GM12878 (cell line): Measurements from ENCODE around the gene FAM227B. TPM values are rescaled to one million over a fixed set of nuclear protein-coding genes. Genes with fewer than 3 reads are reported as not detected.
A peak's percentile ranks its signal among the peaks of the same experiment; 100 is the strongest.
"Not testable (repeated sequence)": the region's sequence is repeated elsewhere in the genome, so short reads cannot be mapped to it uniquely, and the experiment has no call there.

Experiments used
- ATAC-seq: fragments of 200-7000 bp; cut with Tn5 transposase; 3 replicates; pipeline ENCODE4 v1.9.1; 2020; ENCODE audit warnings: mild to moderate bottlenecking, moderate library complexity
- BruUV-seq: library from RNA; stranded (reverse); fragments of 400-500 nt; replicated peaks from 2 replicates; lab custom pipeline; 2021; lab: Mats Ljungman, UMichigan
- CTCF ChIA-PET: fragments of 300-600 bp; sonication (Branson Sonifier 250); formaldehyde crosslinking; extraction: SDS; loops from one replicate; lab custom pipeline; 2021; ENCODE audit warnings: inconsistent platforms; lab: Yijun Ruan, JAX
- POLR2A ChIA-PET: fragments of 350-600 bp; formaldehyde crosslinking; extraction: SDS; loops from one replicate; lab custom pipeline; 2021; ENCODE audit warnings: inconsistent platforms; lab: Charles Lee
- RAD21 ChIA-PET: fragments of 300-600 bp; sonication (Branson Sonifier 250); formaldehyde crosslinking; loops from one replicate; lab custom pipeline; 2023; ENCODE audit warnings: antibody characterized with exemption; ENCODE audit not compliant: unreplicated experiment; lab: Charles Lee
- SMC1A ChIA-PET: fragments of 300-600 bp; sonication (Branson Sonifier 250); formaldehyde crosslinking; loops from one replicate; lab custom pipeline; 2023; ENCODE audit not compliant: unreplicated experiment, uncharacterized antibody; lab: Charles Lee
- DNase-seq: peaks from one replicate; pipeline ENCODE4 v3.0.0-alpha.2; 2011; ENCODE audit warnings: low read depth, low spot score
- FAIRE-seq: peaks from 3 replicates; lab custom pipeline; 2011; peaks lifted over from hg19 to GRCh38; lab: Jason Lieb, UNC
- H2AFZ ChIP-seq: 2 replicates; pipeline ENCODE4 v1.6.0; 2011; ENCODE audit warnings: low read depth, low read length, control low read depth; ENCODE audit not compliant: control insufficient read depth
- H3K27ac ChIP-seq: 2 replicates; pipeline ENCODE4 v1.5.1; 2011; ENCODE audit warnings: control low read depth; ENCODE audit not compliant: control insufficient read depth, insufficient read depth
- H3K27me3 ChIP-seq, 2 experiments: replicated peaks in 1 of 2; 2 replicates each; pipeline versions ENCODE4 v1.6.0 to v1.6.1; 2011; ENCODE audit warnings: low read length in 1 of 2; ENCODE audit not compliant: control insufficient read depth in 2 of 2, insufficient read depth in 2 of 2
- H3K36me3 ChIP-seq, 2 experiments: 2 replicates each; pipeline ENCODE4 v1.5.1; 2011; ENCODE audit warnings: low read length in 1 of 2; ENCODE audit not compliant: control insufficient read depth in 2 of 2, insufficient read depth in 2 of 2
- H3K4me1 ChIP-seq: 2 replicates; pipeline ENCODE4 v1.6.1; 2011; ENCODE audit warnings: mild to moderate bottlenecking, low read length, moderate library complexity, mixed read lengths; ENCODE audit not compliant: control insufficient read depth, insufficient read depth
- H3K4me2 ChIP-seq: 2 replicates; pipeline ENCODE4 v1.6.0; 2011; ENCODE audit warnings: control low read depth; ENCODE audit not compliant: control insufficient read depth, insufficient read depth
- H3K4me3 ChIP-seq: fragments of 200-600 bp; sonication (generic); 2 replicates; pipeline ENCODE4 v1.5.1; 2016
- H3K79me2 ChIP-seq: 2 replicates; pipeline ENCODE4 v1.6.0; 2011; ENCODE audit warnings: low read length; ENCODE audit not compliant: control insufficient read depth, insufficient read depth
- H3K9ac ChIP-seq: 2 replicates; pipeline ENCODE4 v1.8.0; 2011; ENCODE audit warnings: low read length, control low read depth, mixed read lengths; ENCODE audit not compliant: control insufficient read depth, insufficient read depth
- H3K9me3 ChIP-seq: replicated peaks from 3 replicates; pipeline ENCODE4 v1.5.1; 2011; ENCODE audit warnings: mild to moderate bottlenecking, low read length; ENCODE audit not compliant: control insufficient read depth, insufficient read depth
- H4K20me1 ChIP-seq: 2 replicates; pipeline ENCODE4 v1.6.0; 2011; ENCODE audit not compliant: control insufficient read depth, insufficient read depth
- CTCF ChIP-seq, 3 experiments: IDR thresholded peaks in 2 of 3; conservative IDR thresholded peaks in 1 of 3; 2 replicates each; pipeline ENCODE4 v1.5.1; 2011; ENCODE audit warnings: low read depth in 3 of 3, low read length in 3 of 3, mild to moderate bottlenecking in 3 of 3, control low read depth in 2 of 3, moderate library complexity in 2 of 3, inconsistent platforms in 1 of 3, mixed read lengths in 1 of 3; ENCODE audit not compliant: control insufficient read depth in 2 of 3, insufficient read depth in 1 of 3; ENCODE audit errors: extremely low read depth in 1 of 3
- TBL1XR1 ChIP-seq: IDR thresholded peaks from 2 replicates; pipeline ENCODE4 v1.6.1; 2012; ENCODE audit warnings: low read depth, low read length, improper control_type of control experiment
- WGBS: methylation state at CpG from one replicate; pipeline ENCODE4 v1.1.6; 2016; ENCODE audit warnings: low lambda C conversion rate; ENCODE audit not compliant: insufficient replicate concordance, insufficient coverage; ENCODE audit errors: missing lambda C conversion rate; 5-methylcytosine and 5-hydroxymethylcytosine counted together
- in situ Hi-C: fragments of 300-500 bp; cut with MboI; formaldehyde crosslinking; loops from 9 replicates; pipeline ENCODE4 v1.14.3; 2018; ENCODE audit warnings: mixed read lengths
- intact Hi-C: fragments of 100-400 bp; cut with micrococcal nuclease; formaldehyde crosslinking; loops from one replicate; pipeline ENCODE4 v1.14.2; 2022; ENCODE audit not compliant: unreplicated experiment
- polyA plus RNA-seq, 11 experiments: library from polyadenylated mRNA; depleted of rRNA in 4 of 11; unstranded in 6 of 11; stranded (reverse) in 5 of 11; fragments of >200 nt; fragmentation: Nextera tagmentation in 4 of 11; fragmentation: Illumina TruSeq in 1 of 11; extraction: Ambion mirVana in 4 of 11; extraction: Trizol in 1 of 11; gene quantifications; 1 replicate in 1 of 11; 2 replicates in 10 of 11; pipeline versions ENCODE4 v1.2.1 to v1.2.3, GENCODE V29; 2011 to 2016; ENCODE audit warnings: inconsistent platforms in 2 of 11, missing spikeins in 2 of 11, low read depth in 1 of 11
- total RNA-seq, 4 experiments: library from RNA; depleted of rRNA in 3 of 4; stranded (reverse); fragments of >200 nt in 3 of 4; fragmentation: Illumina TruSeq in 1 of 4; extraction: Trizol in 1 of 4; gene quantifications; 2 replicates each; pipeline versions ENCODE4 v1.2.1 to v1.2.3, GENCODE V29; 2013 to 2021

The FAM227B gene
- total and polyA plus RNA-seq, 10 of the 15 experiments (the other 5 are each of a cell fraction or from before 2014, with no cell fraction given) = 3.9 to 12.6 (median 6.9) TPM

DNA sequence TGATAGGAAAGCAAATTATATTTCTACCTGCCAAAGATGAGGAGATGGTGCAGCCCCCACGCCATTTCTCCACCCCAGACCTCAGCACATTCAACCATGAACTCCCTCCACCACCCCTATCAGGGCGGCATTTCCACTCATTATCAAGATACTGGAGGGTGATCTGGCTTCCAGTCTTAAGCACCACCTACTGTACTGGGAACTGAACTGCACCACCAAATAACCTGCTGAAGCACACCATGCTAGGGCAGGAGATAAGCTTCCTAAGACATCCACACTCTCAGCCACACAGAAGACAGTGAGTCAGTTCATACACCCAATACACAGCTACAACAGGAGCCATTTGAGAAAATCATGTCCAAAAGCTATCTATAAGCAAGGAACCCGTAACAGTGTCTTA is 98.8 kb downstream of the FAM227B start:
- in situ Hi-C loops (no loop called here), intact Hi-C loops (no loop called here)
- no peaks in the 10 kb centered on the region for H3K36me3 ChIP-seq
- TF ChIP-seq TBL1XR1 = no peak
- 0 out of 6 replicates have a peak, but pooled peaks of 1 of the 3 experiments have one; percentile 16 for TF ChIP-seq CTCF (IDR thresholded peaks at IDR 0.05 in 2 of 3, conservative IDR thresholded peaks at IDR 0.05 in 1 of 3; ENCODE audit: control insufficient read depth in 2 of 3, extremely low read depth in 1 of 3, insufficient read depth in 1 of 3, low read depth in 3 of 3, low read length in 3 of 3)
- no peak overlapping the region for H3K4me2 ChIP-seq
- no peaks in the 10 kb centered on the region for H3K27me3 ChIP-seq
- ChIA-PET CTCF (interaction anchor here (0.6 kb wide), 1 partner anchor 707 kb away, joined by 3 read pairs; no protein-coding TSS in a partner anchor), POLR2A (no interaction called here), SMC1A (no interaction called here), RAD21 (interaction anchor here (1.1 kb wide), 1 partner anchor 286 kb away, joined by 3 read pairs; no protein-coding TSS in a partner anchor)
- no peaks in the 10 kb centered on the region for H3K4me1 ChIP-seq
- H3K9me3 ChIP-seq = no peaks in the 10 kb centered on the region; the same call in 2 of the 3 replicates
- H4K20me1 ChIP-seq = no peaks in the 10 kb centered on the region
- no TSS peak for BruUV-seq
- H3K9ac ChIP-seq = no peak overlapping the region
- no peak overlapping the region for H3K27ac ChIP-seq
- no peak for ATAC-seq
- WGBS = 28% methylated on average over 3 of the region's 3 CpGs
- no peak for DNase-seq
- no peaks in the 10 kb centered on the region for H3K79me2 ChIP-seq
- no peak overlapping the region for H3K4me3 ChIP-seq
- FAIRE-seq = no peak
- H2AFZ ChIP-seq = no peak overlapping the region

GRCh38 chr15:49512739-49513138 is 107.9 kb downstream of the FAM227B start:
- H3K27ac ChIP-seq, FAIRE-seq, SMC1A ChIA-PET, BruUV-seq, H3K27me3 ChIP-seq, H2AFZ ChIP-seq, ATAC-seq, H3K79me2 ChIP-seq, H3K36me3 ChIP-seq, POLR2A ChIA-PET, intact Hi-C loops, RAD21 ChIA-PET, H3K9me3 ChIP-seq, H3K4me2 ChIP-seq, CTCF ChIA-PET, DNase-seq, H3K4me1 ChIP-seq, H3K9ac ChIP-seq, H3K4me3 ChIP-seq, H4K20me1 ChIP-seq, in situ Hi-C loops: not testable (repeated sequence)
- 29% methylated on average over 4 of the region's 4 CpGs for WGBS
